ENCODE measurements around the gene LTO1.
"Not testable (repeated sequence)": the region's sequence is repeated elsewhere in the genome, so short reads cannot be mapped to it uniquely, and the experiment has no call there.

The LTO1 gene

GRCh38 chr11:69637198-69637940, 37.8 kb downstream of the LTO1 start:
- in situ Hi-C loops (cut with HindIII; ENCODE audit: low sequenced_read_pairs) = no loop called here

GRCh38 chr11:69636512-69637197, 38.5 kb downstream of the LTO1 start:
- in situ Hi-C loops (cut with HindIII; ENCODE audit: low sequenced_read_pairs) = no loop called here

- in situ Hi-C loops (cut with HindIII; ENCODE audit: low sequenced_read_pairs) = no loop called here
Measured at GRCh38 chr11:69635804-69636511, 39.2 kb downstream of the LTO1 start.

GRCh38 chr11:69635195-69635594, 40.0 kb downstream of the LTO1 start:
- in situ Hi-C loops (cut with HindIII; ENCODE audit: low sequenced_read_pairs) = no loop called here

GRCh38 chr11:69634590-69634989, 40.6 kb downstream of the LTO1 start:
- in situ Hi-C loops (cut with HindIII; ENCODE audit: low sequenced_read_pairs) = no loop called here

GRCh38 chr11:69634069-69634468, 41.1 kb downstream of the LTO1 start:
- in situ Hi-C loops (cut with HindIII; ENCODE audit: low sequenced_read_pairs) = no loop called here

GRCh38 chr11:69632900-69633299, 42.3 kb downstream of the LTO1 start:
- in situ Hi-C loops (cut with HindIII; ENCODE audit: low sequenced_read_pairs) = no loop called here

- in situ Hi-C loops (cut with HindIII; ENCODE audit: low sequenced_read_pairs) = no loop called here
Measured at GRCh38 chr11:69630424-69630823, 44.7 kb downstream of the LTO1 start.

GRCh38 chr11:69630017-69630416, 45.1 kb downstream of the LTO1 start:
- in situ Hi-C loops (cut with HindIII; ENCODE audit: low sequenced_read_pairs) = no loop called here

GRCh38 chr11:69627551-69627950, 47.6 kb downstream of the LTO1 start:
- in situ Hi-C loops (cut with HindIII; ENCODE audit: low sequenced_read_pairs) = no loop called here

- in situ Hi-C loops (cut with HindIII; ENCODE audit: low sequenced_read_pairs) = no loop called here
Measured at GRCh38 chr11:69625476-69625875, 49.7 kb downstream of the LTO1 start.

GRCh38 chr11:69624293-69624692, 50.9 kb downstream of the LTO1 start:
- in situ Hi-C loops (cut with HindIII; ENCODE audit: low sequenced_read_pairs) = no loop called here

- in situ Hi-C loops (cut with HindIII; ENCODE audit: low sequenced_read_pairs) = not testable (repeated sequence)
Measured at GRCh38 chr11:69622097-69622681, 53.0 kb downstream of the LTO1 start.

GRCh38 chr11:69620683-69621290, 54.4 kb downstream of the LTO1 start:
- in situ Hi-C loops (cut with HindIII; ENCODE audit: low sequenced_read_pairs) = no loop called here

- in situ Hi-C loops (cut with HindIII; ENCODE audit: low sequenced_read_pairs) = no loop called here
Measured at GRCh38 chr11:69618237-69618636, 56.9 kb downstream of the LTO1 start.

GRCh38 chr11:69617682-69618081, 57.5 kb downstream of the LTO1 start:
- in situ Hi-C loops (cut with HindIII; ENCODE audit: low sequenced_read_pairs) = no loop called here

- in situ Hi-C loops (cut with HindIII; ENCODE audit: low sequenced_read_pairs) = no loop called here
Measured at GRCh38 chr11:69617220-69617619, 57.9 kb downstream of the LTO1 start.

Measured in endothelial cell of hepatic sinusoid (primary cell).